Head of caudate nucleus (tissue), 42 donors: ENCODE results near the gene PKN1.

Experiments
- DNase-seq, 42 donors: peaks; one replicate each; pipeline versions ENCODE4 v3.0.0 to v3.0.0-alpha.2; 2020 to 2021; ENCODE audit warnings: mixed read lengths in 7 of 42
- intact Hi-C: fragments of 100-400 bp; cut with DNase I; formaldehyde crosslinking; loops from one replicate; pipeline ENCODE4 v1.15.0; 2022

PKN1 gene

DNA sequence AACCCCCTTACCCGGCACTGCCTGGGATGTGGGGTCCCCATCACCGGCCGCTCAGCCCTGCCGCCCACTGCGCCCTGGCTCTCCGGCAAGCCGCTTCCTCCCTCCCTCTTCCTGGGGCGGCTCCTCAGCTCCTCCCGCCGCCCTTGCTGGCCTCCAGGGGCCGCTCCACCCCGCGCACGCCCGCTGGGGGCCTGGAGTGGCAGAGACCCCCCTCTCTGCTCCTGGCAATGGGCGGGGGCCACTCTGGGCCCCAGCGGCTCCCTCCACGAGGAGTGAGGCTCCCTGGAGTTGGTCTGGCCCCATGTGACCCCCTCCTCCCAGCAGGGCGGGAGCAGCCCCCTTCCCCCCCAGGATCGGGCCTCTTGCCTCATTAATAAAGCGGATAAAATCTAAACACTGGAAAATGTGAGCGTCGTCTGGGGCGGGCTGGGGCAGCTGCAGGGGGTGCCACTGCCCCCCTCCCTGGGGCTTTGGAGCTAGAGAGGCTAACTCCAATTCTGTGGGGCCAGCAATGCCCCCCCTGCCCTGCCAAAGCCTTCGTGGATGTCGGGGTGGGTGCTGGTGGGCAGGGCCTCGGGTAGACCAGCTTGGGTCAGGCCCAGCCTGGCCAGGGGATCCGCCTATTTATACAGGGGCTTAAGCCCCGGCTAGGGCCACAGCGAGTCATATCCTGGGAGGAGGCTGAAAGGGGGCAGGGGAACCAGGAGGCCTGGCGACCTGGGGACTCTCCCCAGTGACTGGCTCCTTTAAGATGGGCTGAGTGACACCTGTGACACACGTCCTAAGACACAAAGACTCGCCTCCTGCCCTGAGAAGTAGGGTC lies 42.4 kb downstream of the PKN1 start, which contains the start of gene PTGER1:
PTGER1 (minus strand) TSS at position 104 of the 823 bp plus-strand sequence. CDS start 1,034 bp downstream, outside the sequence.
- intact Hi-C loops, result no loop called here

GRCh38 chr19:14476327-14476672 lies 43.2 kb downstream of the PKN1 start:
- intact Hi-C loops, result no loop called here
- DNase-seq, result no peak

More for the DNA sequence above, 42.4 kb downstream of the PKN1 start, which contains the start of gene PTGER1:
- DNase-seq, result no peak

DNA sequence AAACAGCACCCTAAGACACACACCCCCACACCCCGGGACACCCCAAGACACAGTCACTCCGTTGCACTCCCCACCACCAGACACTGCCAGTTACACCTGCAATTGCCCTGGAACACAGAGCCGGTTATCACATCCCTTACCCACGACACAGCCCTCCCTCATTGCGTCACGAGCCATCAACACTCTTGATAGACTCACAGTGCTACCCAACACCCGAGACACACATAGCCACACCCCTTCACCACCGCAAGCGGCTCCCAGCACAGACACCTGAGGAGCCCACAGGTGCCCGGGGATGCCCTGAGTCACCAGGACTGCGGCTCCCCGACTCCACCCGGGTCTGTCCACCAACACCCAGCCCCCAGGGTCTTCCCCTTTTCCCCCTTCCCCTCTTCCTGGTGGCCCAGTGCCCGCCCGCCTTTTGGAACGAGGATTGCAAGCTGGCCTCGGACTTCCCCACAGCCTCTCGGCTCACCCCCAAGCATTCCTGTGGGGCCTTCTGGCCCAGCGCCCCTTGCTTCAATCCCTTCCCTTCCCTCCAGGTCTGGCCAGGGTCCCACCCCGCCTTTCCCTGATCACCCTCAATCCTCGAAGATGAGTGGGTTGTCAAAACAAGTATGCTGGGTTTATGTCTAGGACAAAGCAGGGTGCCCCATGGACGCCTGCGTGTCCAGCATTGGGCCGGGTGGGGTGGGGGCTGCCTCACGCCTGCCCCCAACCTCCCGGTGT lies 43.7 kb downstream of the PKN1 start:
- intact Hi-C loops, result no loop called here
- peak in 15 of 42 donors; percentile 20 to 76 (median 43) for DNase-seq

GRCh38 chr19:14477418-14478112 lies 44.5 kb downstream of the PKN1 start:
- no peak for DNase-seq
- intact Hi-C loops, result no loop called here

GRCh38 chr19:14478113-14478545 lies 45.0 kb downstream of the PKN1 start:
- intact Hi-C loops, result no loop called here
- no peak for DNase-seq

DNA sequence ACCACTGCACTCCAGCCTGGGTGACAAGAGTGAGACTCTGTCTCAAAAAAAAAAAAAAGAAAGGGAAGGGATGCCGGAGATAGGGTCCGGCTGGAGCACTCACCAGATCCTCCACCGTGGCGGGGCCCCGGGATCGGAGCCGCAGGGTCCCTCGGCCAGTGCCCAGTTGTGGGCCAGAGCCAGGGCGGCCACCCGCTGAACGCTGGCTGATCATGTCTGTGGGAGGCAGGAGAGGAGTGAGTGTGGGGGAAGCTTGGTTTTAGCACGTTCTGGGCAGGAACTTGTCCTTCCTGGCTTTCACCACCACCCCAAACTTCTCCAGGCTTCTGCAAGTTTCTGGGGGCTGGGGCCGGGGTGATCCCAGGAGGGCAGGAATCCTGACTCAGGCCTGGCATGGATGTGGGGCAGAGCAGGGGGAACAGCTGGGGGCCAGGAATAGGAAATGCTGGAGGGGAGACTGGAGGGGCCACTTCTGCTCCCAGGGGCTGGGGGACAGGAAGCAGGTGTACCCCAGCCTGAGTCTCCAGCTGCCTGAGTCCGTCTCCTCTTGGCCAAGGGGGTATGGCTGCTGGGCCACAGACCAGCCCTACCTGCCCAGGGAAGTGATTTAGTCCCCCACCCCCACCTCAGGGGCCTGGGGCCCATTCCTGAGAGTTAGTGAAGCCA lies 46.3 kb downstream of the PKN1 start:
- no peak for DNase-seq
- intact Hi-C loops, result no loop called here

GRCh38 chr19:14479975-14480699 lies 47.0 kb downstream of the PKN1 start:
- intact Hi-C loops, result no loop called here
- peak in 23 of 42 donors; percentile 37 to 80 (median 54) for DNase-seq

- DNase-seq, result no peak
- intact Hi-C loops, result no loop called here
Measured at GRCh38 chr19:14480700-14481079, 47.6 kb downstream of the PKN1 start.

DNA sequence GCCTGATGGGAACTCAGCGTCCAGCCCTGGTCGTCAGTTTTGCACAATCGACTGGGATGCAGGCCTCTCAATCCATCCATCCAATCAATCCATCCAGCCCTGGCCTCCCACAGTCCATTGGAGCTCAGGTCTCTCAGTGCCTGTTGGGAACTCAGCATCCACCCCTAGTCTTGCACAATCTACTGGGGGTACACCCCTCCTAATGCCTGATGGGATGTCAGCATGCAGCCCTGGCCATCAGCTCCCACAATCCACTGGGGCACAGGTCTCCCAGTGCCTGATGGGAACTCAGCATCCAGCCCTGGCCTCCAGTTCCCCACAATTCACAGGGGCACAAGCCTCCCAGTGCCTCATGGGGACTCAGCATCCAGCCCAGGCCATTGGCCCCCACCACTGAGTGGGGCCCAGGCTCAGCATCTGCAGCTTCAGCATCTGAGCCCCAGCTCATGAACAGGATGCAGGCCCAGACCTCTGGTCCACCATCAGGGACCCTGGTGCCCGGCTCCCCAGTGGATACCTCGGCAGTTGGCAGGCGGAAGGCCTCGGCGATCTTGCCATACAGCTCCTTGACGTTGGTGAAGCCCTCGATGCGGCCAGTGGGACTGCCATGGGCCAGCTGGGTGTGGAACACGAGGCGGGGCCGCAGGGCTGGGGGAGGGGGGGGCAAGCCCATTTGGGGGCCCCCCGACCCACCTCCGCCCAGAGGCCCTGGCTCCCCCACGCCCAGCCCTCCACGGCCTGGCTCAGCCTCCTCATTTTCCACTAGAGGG lies 49.3 kb downstream of the PKN1 start:
- intact Hi-C loops, result no loop called here
- no peak for DNase-seq

DNA sequence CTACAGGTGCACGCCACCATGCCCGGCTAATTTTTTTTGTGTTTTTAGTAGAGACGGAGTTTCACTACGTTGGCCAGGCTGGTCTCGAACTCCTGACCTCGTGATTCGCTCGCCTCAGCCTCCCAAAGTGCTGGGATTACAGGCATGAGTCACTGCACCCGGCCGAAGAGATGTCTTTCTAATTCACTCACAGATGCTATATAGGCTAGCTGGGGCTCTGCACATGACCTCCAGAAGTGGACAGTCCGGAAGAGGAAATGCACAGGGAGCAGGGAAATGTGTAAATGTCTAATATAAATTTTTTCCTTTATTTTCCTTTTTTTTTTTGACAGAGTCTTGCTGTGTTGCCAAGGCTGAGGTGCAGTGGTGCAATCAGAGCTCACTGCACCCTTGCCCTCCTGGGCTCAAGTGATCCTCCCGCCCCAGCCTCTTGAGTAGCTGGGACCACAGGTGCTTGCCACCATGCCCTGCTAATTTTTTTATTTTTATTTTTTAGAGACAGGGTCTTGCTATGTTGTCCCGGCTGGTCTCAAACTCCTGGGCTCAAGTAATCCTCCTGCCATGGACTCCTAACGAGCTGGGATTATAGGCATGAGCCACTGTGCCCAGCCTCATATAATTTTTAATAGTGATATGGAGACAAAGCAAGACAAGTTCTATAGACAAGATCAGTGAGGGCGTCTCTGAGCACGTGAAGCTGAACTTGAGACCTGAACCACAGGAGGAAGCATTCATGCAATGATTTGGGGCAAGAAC lies 54.4 kb downstream of the PKN1 start:
- no peak for DNase-seq
- intact Hi-C loops, result no loop called here

DNA sequence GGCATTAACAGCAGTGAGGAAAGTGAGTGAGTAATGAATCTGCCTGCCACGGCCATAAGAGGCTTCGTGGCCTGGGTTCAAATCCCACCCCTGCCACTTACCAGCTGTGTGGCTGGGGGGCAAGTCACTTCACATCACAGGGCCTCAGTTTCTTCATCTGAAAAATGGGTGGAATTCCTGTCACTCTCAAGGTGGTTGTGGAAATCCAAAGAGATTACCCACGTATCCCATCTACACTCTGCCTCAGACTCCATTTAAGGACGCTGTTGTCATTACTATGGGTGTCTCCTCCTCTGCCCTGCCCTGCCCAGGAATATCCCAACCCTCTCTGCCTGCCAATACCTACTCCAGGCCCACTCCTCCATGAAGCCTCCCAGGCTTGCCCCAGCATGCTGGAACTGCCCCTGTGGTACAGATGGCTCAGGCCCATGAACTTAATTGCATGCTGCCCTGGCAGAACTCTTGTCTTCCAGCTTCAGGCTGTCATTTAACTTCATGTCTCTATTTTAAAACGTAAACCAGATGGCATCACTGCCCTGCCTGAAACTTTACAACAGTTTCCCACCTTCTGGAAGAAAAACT lies 59.7 kb downstream of the PKN1 start:
- intact Hi-C loops, result no loop called here
- no peak for DNase-seq

- intact Hi-C loops, result no loop called here
- no peak for DNase-seq
Measured at GRCh38 chr19:14494411-14494810, 61.3 kb downstream of the PKN1 start.

- intact Hi-C loops, result loop anchor here (5.0 kb wide), 1 partner anchor 288 kb away; the partner anchor contains the start of gene ADGRL1
- DNase-seq, result no peak
Measured at GRCh38 chr19:14494910-14495671, 62.0 kb downstream of the PKN1 start.

GRCh38 chr19:14495672-14496028 lies 62.5 kb downstream of the PKN1 start:
- intact Hi-C loops, result loop anchor here (5.0 kb wide), 1 partner anchor 288 kb away; the partner anchor contains the start of gene ADGRL1
- DNase-seq, result peak in 3 of 42 donors; percentile 27 to 52 (median 28)

GRCh38 chr19:14496029-14496833 lies 63.1 kb downstream of the PKN1 start, which contains the start of gene GIPC1:
TSS of gene GIPC1 (minus strand) at chr19:14496127. CDS start at chr19:14482976, 13,151 bp downstream.
- peak; percentile 96 to 100 (median 98) for DNase-seq
- intact Hi-C loops, result loop anchor here (5.0 kb wide), 1 partner anchor 289 kb away; the partner anchor contains the start of gene ADGRL1
